ENCODE measurements around the gene ZNF333. TPM values are rescaled to one million over a fixed set of nuclear protein-coding genes. Genes with fewer than 3 reads are reported as not detected.

ZNF333 gene
- total and polyA plus RNA-seq, 2 of the 4 experiments (the other 2 are of a cell fraction) = 9.8 to 15.1 TPM

DNA sequence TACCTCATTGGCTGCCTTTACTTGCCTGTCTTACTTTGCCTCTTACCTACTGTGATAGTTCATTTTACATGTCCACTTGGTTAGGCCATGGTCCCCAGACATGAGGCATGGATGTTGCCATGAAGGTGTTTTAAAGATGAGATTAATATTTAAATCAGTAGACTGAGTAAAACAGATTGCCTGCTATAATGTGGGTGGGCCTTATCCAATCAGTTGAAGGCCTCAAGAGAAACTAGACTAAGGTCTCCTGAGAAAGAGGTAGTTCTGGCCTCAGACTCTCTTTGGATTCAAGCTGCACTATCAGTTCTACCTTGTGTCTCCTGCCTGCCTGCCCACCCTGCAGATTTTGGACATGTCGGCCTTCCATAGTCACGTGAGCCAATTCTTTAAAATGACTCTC, 41.3 kb upstream of the ZNF333 start:
- no peak overlapping the region for H2BK20ac ChIP-seq (ENCODE audit: low read depth, low read length)
- H2AFZ ChIP-seq (replicated peaks; ENCODE audit: low read length, poor library complexity) = no peak overlapping the region
- ChIA-PET CTCF (no interaction called here), POLR2A (ENCODE audit: unreplicated experiment) (no interaction called here)
- H3K4me1 ChIP-seq (ENCODE audit: control insufficient read depth, insufficient read depth, low read length) = no peaks in the 10 kb centered on the region
- in situ Hi-C loops (cut with MboI; ENCODE audit: low sequenced_read_pairs) (no loop called here), dilution Hi-C loops (cut with HindIII; ENCODE audit: low sequenced_read_pairs, unreplicated experiment) (no loop called here), intact Hi-C loops (cut with micrococcal nuclease) (no loop called here)
- no peak overlapping the region for H3K27ac ChIP-seq (ENCODE audit: insufficient read depth, low read length)
- H3K23ac ChIP-seq (ENCODE audit: low read depth, low read length) = no peak overlapping the region
- H2AK9ac ChIP-seq (replicated peaks; ENCODE audit: low read depth, low read length, poor library complexity) = no peak overlapping the region
- BruUV-seq (replicated peaks) = no TSS peak
- H3K27me3 ChIP-seq (ENCODE audit: control insufficient read depth, insufficient read depth, low read length) = no peaks in the 10 kb centered on the region
- ATAC-seq (ENCODE audit: low read depth) = no peak
- H3K56ac ChIP-seq (ENCODE audit: extremely low read depth, insufficient read depth, low read length) = no peak overlapping the region
- H3K36me3 ChIP-seq (ENCODE audit: control insufficient read depth, insufficient read depth, low read length) = no peaks in the 10 kb centered on the region
- H3K4ac ChIP-seq (ENCODE audit: low read depth, low read length) = no peak overlapping the region
- DNase-seq = no peak
- H3K9me1 ChIP-seq (ENCODE audit: insufficient read depth, low read length) = no peaks in the 10 kb centered on the region
- no peak overlapping the region for H4K8ac ChIP-seq (ENCODE audit: low read depth in 2 of 2, low read length in 2 of 2)
- no peaks in the 10 kb centered on the region for H3K79me1 ChIP-seq (ENCODE audit: low read depth in 1 of 2, low read length in 2 of 2)
- no peak overlapping the region for H4K91ac ChIP-seq (ENCODE audit: insufficient read depth, low read depth, low read length)
- H2BK120ac ChIP-seq (ENCODE audit: low read depth, low read length) = no peak overlapping the region
- H2BK15ac ChIP-seq (ENCODE audit: low read depth, low read length) = no peak overlapping the region
- no peak overlapping the region for H2AK5ac ChIP-seq (ENCODE audit: low read depth, low read length)
- 89% methylated on average over 2 of the region's 2 CpGs; no CpG with 5 or more reads in 1 of the 2 experiments for WGBS, 2 experiments (ENCODE audit: extremely low coverage in 2 of 2, insufficient read length in 1 of 2)
- no peaks in the 10 kb centered on the region for H4K20me1 ChIP-seq (ENCODE audit: insufficient read depth, low read length)
- no peak overlapping the region for H3K9ac ChIP-seq (ENCODE audit: low read depth, low read length)
- H3K9me3 ChIP-seq (ENCODE audit: control insufficient read depth, insufficient read depth, low read length) = no peaks in the 10 kb centered on the region; the same call in 1 of the 2 replicates
- no peak overlapping the region for H4K5ac ChIP-seq (ENCODE audit: low read depth, low read length)
- H3K4me2 ChIP-seq (ENCODE audit: low read depth, low read length) = no peak overlapping the region
- no peak overlapping the region for H3K4me3 ChIP-seq (ENCODE audit: insufficient read depth, low read depth, low read length)
- no peak overlapping the region for H3K14ac ChIP-seq (replicated peaks; ENCODE audit: low read depth, low read length)
- H3K18ac ChIP-seq (ENCODE audit: low read depth, low read length) = no peak overlapping the region
- no peak overlapping the region for H2BK5ac ChIP-seq (ENCODE audit: low read depth, low read length, poor library complexity, severe bottlenecking)
- TF ChIP-seq POLR2A (IDR thresholded peaks at IDR 0.05; ENCODE audit: low read depth, low read length) = no peak

All from IMR-90 (cell line).